HG02571 (cell line): ENCODE results near the gene FAM222B.
A peak's percentile ranks its signal among the peaks of the same experiment; 100 is the strongest.

Experiments
- ATAC-seq: cut with Tn5 transposase; IDR thresholded peaks from one replicate; pipeline ENCODE4 v1.9.1; 2021; ENCODE audit warnings: mild to moderate bottlenecking, moderate library complexity; ENCODE audit not compliant: unreplicated experiment

The FAM222B gene

GRCh38 chr17:28777178-28777577 lies 65.4 kb downstream of the FAM222B start:
- ATAC-seq: no peak

- no peak for ATAC-seq
Measured at GRCh38 chr17:28774206-28774605, 68.4 kb downstream of the FAM222B start.

- no peak for ATAC-seq
Measured at GRCh38 chr17:28773736-28774135, 68.9 kb downstream of the FAM222B start.

DNA sequence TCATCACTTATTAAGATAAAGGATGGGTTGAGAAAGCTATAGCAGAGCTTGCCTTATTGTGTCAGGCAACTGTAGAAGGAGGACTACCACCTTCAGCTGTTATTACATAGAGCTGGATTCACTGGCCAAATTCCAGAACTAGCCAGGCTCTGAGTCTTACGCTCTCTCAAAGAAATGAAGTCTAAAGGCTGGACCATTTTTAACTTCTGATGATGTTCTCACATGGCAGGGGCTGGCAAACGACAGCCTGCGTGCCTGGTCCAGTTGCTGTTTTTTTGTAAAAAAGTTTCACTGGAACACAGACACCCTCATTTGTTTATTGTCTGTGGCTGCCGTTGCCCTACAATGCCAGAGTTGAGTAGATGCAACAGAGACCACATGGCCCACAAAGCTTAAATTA lies 77.6 kb downstream of the FAM222B start:
- no peak for ATAC-seq

DNA sequence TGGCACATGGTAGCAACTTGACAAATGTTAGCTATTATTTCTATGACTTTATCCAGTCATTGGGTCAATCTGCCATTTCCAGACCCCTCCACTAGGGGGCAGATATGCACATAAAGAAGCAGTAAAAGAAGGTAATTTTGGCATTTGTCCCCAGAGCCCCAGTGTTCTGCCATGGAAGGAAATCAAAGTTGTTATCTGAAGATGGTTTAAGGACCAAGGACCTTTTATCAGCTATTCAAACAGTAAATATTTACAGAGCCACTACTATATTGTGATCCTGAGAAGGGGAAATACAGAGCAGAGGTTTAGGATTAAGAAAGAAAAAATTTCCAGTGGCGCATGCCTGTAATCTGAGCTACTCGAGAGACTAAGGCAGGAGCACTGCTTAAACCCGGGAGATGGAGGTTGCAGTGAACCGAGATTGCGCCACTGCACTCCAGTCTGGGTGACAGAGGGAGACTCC lies 78.8 kb downstream of the FAM222B start:
- no peak for ATAC-seq

- no peak for ATAC-seq
Measured at GRCh38 chr17:28763137-28763799, 79.3 kb downstream of the FAM222B start.

GRCh38 chr17:28760601-28761562 lies 81.7 kb downstream of the FAM222B start:
- ATAC-seq: no peak

DNA sequence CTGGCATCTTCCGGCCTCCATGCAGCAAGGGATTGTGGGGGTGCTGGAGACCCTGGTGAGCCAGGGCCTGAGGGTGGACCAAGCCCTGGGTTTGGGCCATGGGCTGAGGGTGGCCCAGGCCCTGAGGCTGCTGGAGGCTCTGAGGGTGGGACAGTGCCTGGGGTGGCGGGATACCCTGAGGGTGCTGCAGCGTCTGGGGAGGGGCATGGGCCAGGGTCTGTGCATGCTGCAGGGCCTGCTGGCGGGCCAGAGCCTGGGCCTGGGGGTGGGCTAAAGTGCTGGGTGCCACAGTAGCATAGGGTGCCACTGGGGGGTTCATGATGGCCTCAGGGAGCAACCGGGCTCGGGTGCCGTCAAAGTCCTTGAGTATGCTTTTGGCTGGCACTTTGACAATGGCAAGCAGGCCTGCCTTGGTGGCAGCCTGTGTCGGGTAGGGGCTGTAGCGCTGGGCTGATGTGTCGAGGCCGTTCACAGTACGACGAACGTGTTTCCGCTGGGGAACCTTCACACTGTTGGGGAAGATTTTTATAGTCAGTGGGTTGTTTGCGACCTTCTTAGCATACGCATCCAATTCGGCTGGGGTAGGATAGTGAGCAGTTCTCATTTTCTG lies 83.2 kb downstream of the FAM222B start:
- ATAC-seq: no peak

DNA sequence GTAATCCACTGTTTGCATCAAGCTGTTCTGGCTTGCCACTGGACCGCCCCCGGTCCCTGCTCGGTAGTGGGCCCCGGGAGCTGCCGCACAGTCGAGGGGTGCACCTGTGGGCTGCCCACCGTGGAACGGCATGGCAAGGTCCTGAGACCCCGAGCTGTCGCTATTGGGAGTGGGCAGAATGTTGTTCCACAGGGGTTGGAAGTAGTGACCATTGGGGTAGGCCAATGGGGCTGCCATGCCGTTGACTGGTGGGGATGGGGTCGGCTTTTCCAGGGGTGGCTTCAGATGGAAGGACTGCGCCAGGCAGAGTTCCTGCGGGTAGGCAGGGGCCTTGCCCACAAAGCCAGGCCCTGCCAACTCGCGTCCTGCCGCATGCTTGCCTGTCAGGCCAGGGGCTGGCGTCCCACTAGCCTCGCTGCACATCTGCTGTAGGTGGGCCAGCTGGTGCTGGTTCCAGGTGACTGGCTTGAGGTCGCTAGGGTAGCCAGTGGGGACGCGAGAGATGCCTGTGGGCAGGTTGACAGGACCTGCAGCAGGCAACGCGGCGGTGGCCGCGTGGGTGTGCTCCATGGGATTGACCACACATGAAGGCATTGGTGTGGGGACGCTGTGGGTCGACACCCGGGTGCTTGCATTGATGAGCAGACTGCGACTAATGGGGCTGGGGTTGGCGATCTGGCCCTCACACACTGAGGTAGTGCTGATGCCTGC lies 84.0 kb downstream of the FAM222B start:
- ATAC-seq: no peak

- no peak for ATAC-seq
Measured at GRCh38 chr17:28756049-28756804, 86.4 kb downstream of the FAM222B start.

DNA sequence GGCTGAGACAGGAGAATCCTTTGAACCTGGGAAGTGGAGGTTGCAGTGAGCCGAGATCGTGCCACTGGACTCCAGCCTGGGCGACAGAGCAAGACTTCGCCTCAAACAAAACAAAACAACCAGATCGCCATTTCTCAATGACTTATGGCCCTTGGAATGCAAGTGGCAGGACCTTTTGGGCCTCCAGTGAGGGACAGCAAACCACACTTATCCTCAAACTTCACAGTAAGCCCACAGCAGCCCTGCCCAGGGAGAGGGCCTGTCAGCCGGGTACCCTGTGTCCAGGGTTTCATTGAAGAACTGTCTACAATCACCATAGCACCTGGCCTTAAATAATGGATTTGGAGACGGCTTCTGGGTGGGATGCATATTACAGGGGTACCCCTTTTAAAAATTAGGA lies 87.1 kb downstream of the FAM222B start:
- no peak for ATAC-seq

DNA sequence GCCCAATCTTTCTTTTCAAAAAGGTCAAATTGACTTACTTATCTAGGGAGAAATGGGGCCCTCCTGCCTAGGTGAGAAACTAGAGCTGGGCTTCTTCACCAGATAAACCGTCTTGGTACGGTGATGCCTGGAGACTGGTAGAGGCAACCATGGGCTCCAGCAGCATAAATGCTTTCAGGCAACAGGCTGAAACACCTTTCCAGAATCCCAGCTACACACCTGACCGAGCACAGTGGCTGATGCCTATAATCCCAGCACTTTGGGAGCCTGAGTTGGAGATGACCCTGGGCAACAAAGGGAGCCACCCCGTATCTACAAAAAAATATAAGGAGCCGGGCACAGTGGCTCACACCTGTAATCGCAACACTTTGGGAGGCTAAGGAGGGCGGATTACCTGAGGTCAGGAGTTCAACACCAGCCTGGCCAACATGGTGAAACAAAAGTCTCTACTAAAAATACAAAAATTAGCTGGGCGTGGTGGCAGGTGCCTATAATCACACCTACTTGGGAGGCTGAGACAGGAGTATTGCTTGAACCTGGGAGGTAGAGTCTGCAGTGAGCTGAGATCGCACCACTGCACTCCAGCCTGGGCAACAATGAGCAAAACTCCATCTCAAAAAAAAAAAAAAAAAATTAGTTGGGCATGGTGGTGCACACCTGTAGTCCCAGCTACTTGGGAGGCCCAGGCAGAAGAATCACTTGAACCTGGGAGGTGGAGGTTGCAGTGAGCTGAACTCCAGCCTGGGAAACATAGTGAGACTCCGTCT lies 90.8 kb downstream of the FAM222B start:
- no peak for ATAC-seq

- peak; percentile 48 for ATAC-seq
Measured at GRCh38 chr17:28750178-28751047, 92.2 kb downstream of the FAM222B start.

GRCh38 chr17:28749516-28750177 lies 92.9 kb downstream of the FAM222B start:
- ATAC-seq: no peak

DNA sequence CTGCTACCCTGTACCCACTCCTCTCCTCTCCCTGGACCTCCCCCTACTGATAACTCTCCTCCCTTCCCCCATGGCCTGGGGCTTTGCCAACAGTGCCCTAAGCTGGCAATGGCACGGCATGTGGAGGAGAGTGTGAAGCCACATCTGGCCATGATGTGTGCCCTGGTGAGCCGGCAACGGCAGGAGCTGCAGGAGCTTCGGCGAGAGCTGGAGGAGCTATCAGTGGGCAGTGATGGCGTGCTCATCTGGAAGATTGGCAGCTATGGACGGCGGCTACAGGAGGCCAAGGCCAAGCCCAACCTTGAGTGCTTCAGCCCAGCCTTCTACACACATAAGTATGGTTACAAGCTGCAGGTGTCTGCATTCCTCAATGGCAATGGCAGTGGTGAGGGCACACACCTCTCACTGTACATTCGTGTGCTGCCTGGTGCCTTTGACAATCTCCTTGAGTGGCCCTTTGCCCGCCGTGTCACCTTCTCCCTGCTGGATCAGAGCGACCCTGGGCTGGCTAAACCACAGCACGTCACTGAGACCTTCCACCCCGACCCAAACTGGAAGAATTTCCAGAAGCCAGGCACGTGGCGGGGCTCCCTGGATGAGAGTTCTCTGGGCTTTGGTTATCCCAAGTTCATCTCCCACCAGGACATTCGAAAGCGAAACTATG lies 93.6 kb downstream of the FAM222B start:
- ATAC-seq: no peak

- ATAC-seq: no peak
Measured at GRCh38 chr17:28747801-28748750, 94.5 kb downstream of the FAM222B start.
